GM12873 (cell line): Measurements from ENCODE around the gene IHH.

Source experiments
- CTCF ChIP-seq: IDR thresholded peaks from 2 replicates; pipeline ENCODE4 v1.5.1; 2012; ENCODE audit warnings: low read depth, mild to moderate bottlenecking, moderate library complexity, low read length, control low read depth; ENCODE audit not compliant: insufficient read depth; ENCODE audit errors: missing control alignments

Gene IHH

GRCh38 chr2:219095406-219095935 is 34.8 kb upstream of the IHH start:
- no peak for TF ChIP-seq CTCF

- no peak for TF ChIP-seq CTCF
Measured at GRCh38 chr2:219094171-219094570, 33.5 kb upstream of the IHH start.

GRCh38 chr2:219090436-219091299 is 29.9 kb upstream of the IHH start:
- TF ChIP-seq CTCF: no peak

GRCh38 chr2:219089330-219089729 is 28.6 kb upstream of the IHH start:
- no peak for TF ChIP-seq CTCF

- no peak for TF ChIP-seq CTCF
Measured at GRCh38 chr2:219087848-219088247, 27.1 kb upstream of the IHH start.

GRCh38 chr2:219087361-219087760 is 26.6 kb upstream of the IHH start:
- no peak for TF ChIP-seq CTCF

- no peak for TF ChIP-seq CTCF
Measured at GRCh38 chr2:219086196-219086595, 25.5 kb upstream of the IHH start.
